PC-3 (cell line): ENCODE data around the gene SHLD1. TPM values are rescaled to one million over a fixed set of nuclear protein-coding genes. Genes with fewer than 3 reads are reported as not detected.

Source experiments
- ATAC-seq: fragments of 200-7000 bp; cut with Tn5 transposase; 2 replicates; pipeline ENCODE4 v1.9.1; 2020; ENCODE audit warnings: mild to moderate bottlenecking, moderate library complexity
- BruUV-seq: library from RNA; stranded (reverse); fragments of 400-500 nt; replicated peaks from 2 replicates; lab custom pipeline; 2021; lab: Mats Ljungman, UMichigan
- CTCF ChIA-PET: fragments of 300-600 bp; sonication (Branson Sonifier 250); formaldehyde crosslinking; loops from one replicate; lab custom pipeline; 2022; ENCODE audit warnings: antibody characterized with exemption; lab: Charles Lee
- POLR2A ChIA-PET: fragments of 300-600 bp; sonication (Branson Sonifier 250); formaldehyde crosslinking; loops from one replicate; lab custom pipeline; 2022; ENCODE audit warnings: antibody characterized with exemption; ENCODE audit not compliant: unreplicated experiment; lab: Charles Lee
- DNase-seq: peaks from one replicate; pipeline ENCODE4 v3.0.0-alpha.2; 2015
- H2AFZ ChIP-seq: fragments of 300-600 bp; sonication (generic); 2 replicates; pipeline ENCODE4 v1.6.0; 2016; ENCODE audit warnings: antibody characterized with exemption, low read length
- H3F3A ChIP-seq: fragments of 300-600 bp; sonication (generic); one replicate; pipeline ENCODE4 v1.6.0; 2017; ENCODE audit warnings: antibody characterized with exemption, low read length, control low read depth, mild to moderate bottlenecking; ENCODE audit not compliant: unreplicated experiment
- H3K27ac ChIP-seq: fragments of 300-600 bp; sonication (generic); 2 replicates; pipeline ENCODE4 v1.5.1; 2016; ENCODE audit warnings: mild to moderate bottlenecking, low read length
- H3K27me3 ChIP-seq: fragments of 300-600 bp; sonication (generic); 2 replicates; pipeline ENCODE4 v1.6.1; 2016; ENCODE audit warnings: low read length, mixed read lengths
- H3K36me3 ChIP-seq: fragments of 300-600 bp; sonication (generic); 2 replicates; pipeline ENCODE4 v1.6.1; 2016; ENCODE audit warnings: low read depth, mixed run types, low read length, mixed read lengths
- H3K4me1 ChIP-seq: fragments of 300-600 bp; sonication (generic); 2 replicates; pipeline ENCODE4 v1.5.1; 2016; ENCODE audit warnings: low read length; ENCODE audit not compliant: insufficient read depth
- H3K4me2 ChIP-seq: fragments of 300-600 bp; sonication (generic); 2 replicates; pipeline ENCODE4 v1.6.0; 2016; ENCODE audit warnings: low read length
- H3K4me3 ChIP-seq: fragments of 300-600 bp; sonication (generic); 2 replicates; pipeline ENCODE4 v1.5.1; 2016; ENCODE audit warnings: mild to moderate bottlenecking, low read length, mixed read lengths
- H3K79me2 ChIP-seq: fragments of 300-600 bp; sonication (generic); 2 replicates; pipeline ENCODE4 v1.6.1; 2017; ENCODE audit warnings: low read length, mixed read lengths
- H3K9ac ChIP-seq: fragments of 300-600 bp; sonication (generic); 2 replicates; pipeline ENCODE4 v1.6.0; 2016; ENCODE audit warnings: mild to moderate bottlenecking, low read length
- H3K9me2 ChIP-seq: fragments of 300-600 bp; sonication (generic); replicated peaks from 2 replicates; pipeline ENCODE4 v1.6.1; 2016; ENCODE audit warnings: mixed run types, low read length, mixed read lengths
- H3K9me3 ChIP-seq: fragments of 300-600 bp; sonication (generic); 2 replicates; pipeline ENCODE4 v1.6.1; 2016; ENCODE audit warnings: low read length, mixed read lengths
- H4K20me1 ChIP-seq: fragments of 300-600 bp; sonication (generic); 2 replicates; pipeline ENCODE4 v1.6.1; 2016; ENCODE audit warnings: low read length, mixed read lengths
- EZH2 ChIP-seq: fragments of 300-600 bp; sonication (generic); IDR thresholded peaks from one replicate; pipeline ENCODE4 v1.6.1; 2017; ENCODE audit warnings: antibody characterized with exemption, mild to moderate bottlenecking, low read length; ENCODE audit not compliant: unreplicated experiment
- EZH2phosphoT487 ChIP-seq: fragments of 300-600 bp; sonication (generic); IDR thresholded peaks from 2 replicates; pipeline ENCODE4 v1.6.1; 2018; ENCODE audit warnings: mild to moderate bottlenecking, antibody characterized with exemption, low read length, borderline replicate concordance
- intact Hi-C: fragments of 100-400 bp; cut with micrococcal nuclease; formaldehyde crosslinking; loops from 2 replicates; pipeline ENCODE4 v1.9.0; 2023
- total RNA-seq: library from RNA; depleted of rRNA; stranded (reverse); fragments of >200 nt; gene quantifications from 2 replicates; pipeline ENCODE4 v1.2.3, GENCODE V29; 2014
- TF ChIP-seq, protein P1 (sequence below): fragments of 300-600 bp; sonication (generic); conservative IDR thresholded peaks from 2 replicates; pipeline ENCODE4 v1.5.1; 2017; ENCODE audit warnings: antibody characterized with exemption, low read depth, mild to moderate bottlenecking, low read length

The SHLD1 gene
- total RNA-seq, 1 experiment from 2014 or later, result 3.4 TPM

DNA sequence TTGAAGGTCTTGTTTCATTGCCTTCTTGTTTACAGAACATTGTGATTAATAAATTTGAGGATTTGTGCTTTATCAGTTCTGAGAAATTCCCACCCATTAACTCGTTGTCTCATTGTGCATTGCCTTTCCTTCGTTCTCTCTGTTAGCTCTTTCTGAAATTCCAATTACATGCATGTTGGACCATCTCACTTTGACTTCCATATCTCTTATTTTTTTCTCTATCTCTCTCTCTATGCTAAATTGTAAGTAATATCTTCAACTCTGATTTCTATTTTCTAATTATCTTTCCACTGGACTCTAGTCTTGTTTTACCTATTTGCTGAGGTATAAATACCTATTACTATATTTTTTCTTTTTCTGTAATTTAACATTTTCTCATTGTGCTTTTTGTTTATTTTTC is 92.3 kb downstream of the SHLD1 start:
- BruUV-seq, result no TSS peak
- ATAC-seq, result no peak
- POLR2A ChIA-PET, result interaction anchor here (0.6 kb wide), 1 partner anchor 191 kb away, joined by 3 read pairs; no protein-coding TSS in a partner anchor

DNA sequence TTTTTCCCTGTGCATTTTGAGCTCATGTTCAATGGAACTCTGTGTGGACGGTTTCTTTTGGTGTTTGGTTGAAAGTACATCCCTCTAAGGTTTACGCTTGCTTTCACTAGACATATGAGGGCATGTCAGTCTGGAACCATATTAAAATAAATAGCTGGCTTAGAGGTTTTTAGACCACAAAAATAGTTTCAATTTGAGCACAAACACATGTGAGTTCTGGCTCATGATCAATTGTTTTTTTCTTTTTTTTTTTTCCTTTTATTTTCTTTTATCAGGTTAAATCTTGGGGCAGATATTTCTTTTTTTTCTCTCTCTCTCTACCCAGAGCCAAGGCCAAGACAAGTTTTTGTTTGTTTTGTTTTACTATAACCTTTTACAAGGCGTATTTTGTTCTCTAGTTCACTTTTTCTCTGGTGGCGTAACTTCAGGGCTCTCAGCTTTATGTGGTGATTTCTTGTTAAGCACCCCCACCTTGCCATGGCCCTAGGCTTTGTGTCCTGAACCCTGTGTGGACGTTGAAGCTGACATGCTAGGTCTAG is 92.9 kb downstream of the SHLD1 start:
- no peaks in the 10 kb centered on the region for H3K9me2 ChIP-seq
- H4K20me1 ChIP-seq, result 0 out of 2 replicates have a peak, but pooled peaks cover 3% of the 10 kb centered on the region
- H2AFZ ChIP-seq, result no peak overlapping the region
- H3K27me3 ChIP-seq, result no peaks in the 10 kb centered on the region
- DNase-seq (no peak), ATAC-seq (no peak)
- H3K27ac ChIP-seq, result no peak overlapping the region
- H3K79me2 ChIP-seq, result no peaks in the 10 kb centered on the region
- TF ChIP-seq EZH2phosphoT487 (no peak), EZH2 (no peak)
- no TSS peak for BruUV-seq
- H3K4me2 ChIP-seq, result no peak overlapping the region
- intact Hi-C loops, result no loop called here
- ChIA-PET CTCF (interaction anchor here (0.7 kb wide), 1 partner anchor 154 kb away, joined by 3 read pairs; no protein-coding TSS in a partner anchor), POLR2A (no interaction called here)
- no peak overlapping the region for H3K4me3 ChIP-seq
- no peaks in the 10 kb centered on the region for H3K9me3 ChIP-seq
- peaks cover 12% of the 10 kb centered on the region for H3K4me1 ChIP-seq
- no peak overlapping the region for H3K9ac ChIP-seq
- no peaks in the 10 kb centered on the region for H3F3A ChIP-seq
- no peaks in the 10 kb centered on the region for H3K36me3 ChIP-seq

More for the DNA sequence above, 92.3 kb downstream of the SHLD1 start:
- CTCF ChIA-PET, result no interaction called here
- Histone ChIP-seq H3F3A (no peaks in the 10 kb centered on the region), H3K9me3 (no peaks in the 10 kb centered on the region), H3K79me2 (no peaks in the 10 kb centered on the region), H3K4me1 (peaks cover 12% of the 10 kb centered on the region), H2AFZ (no peak overlapping the region), H3K9me2 (no peaks in the 10 kb centered on the region), H3K27ac (no peak overlapping the region), H3K4me3 (no peak overlapping the region), H4K20me1 (0 out of 2 replicates have a peak, but pooled peaks cover 3% of the 10 kb centered on the region), H3K27me3 (no peaks in the 10 kb centered on the region), H3K36me3 (no peaks in the 10 kb centered on the region), H3K9ac (no peak overlapping the region), H3K4me2 (no peak overlapping the region)
- intact Hi-C loops, result no loop called here
- TF ChIP-seq, protein P1, sequence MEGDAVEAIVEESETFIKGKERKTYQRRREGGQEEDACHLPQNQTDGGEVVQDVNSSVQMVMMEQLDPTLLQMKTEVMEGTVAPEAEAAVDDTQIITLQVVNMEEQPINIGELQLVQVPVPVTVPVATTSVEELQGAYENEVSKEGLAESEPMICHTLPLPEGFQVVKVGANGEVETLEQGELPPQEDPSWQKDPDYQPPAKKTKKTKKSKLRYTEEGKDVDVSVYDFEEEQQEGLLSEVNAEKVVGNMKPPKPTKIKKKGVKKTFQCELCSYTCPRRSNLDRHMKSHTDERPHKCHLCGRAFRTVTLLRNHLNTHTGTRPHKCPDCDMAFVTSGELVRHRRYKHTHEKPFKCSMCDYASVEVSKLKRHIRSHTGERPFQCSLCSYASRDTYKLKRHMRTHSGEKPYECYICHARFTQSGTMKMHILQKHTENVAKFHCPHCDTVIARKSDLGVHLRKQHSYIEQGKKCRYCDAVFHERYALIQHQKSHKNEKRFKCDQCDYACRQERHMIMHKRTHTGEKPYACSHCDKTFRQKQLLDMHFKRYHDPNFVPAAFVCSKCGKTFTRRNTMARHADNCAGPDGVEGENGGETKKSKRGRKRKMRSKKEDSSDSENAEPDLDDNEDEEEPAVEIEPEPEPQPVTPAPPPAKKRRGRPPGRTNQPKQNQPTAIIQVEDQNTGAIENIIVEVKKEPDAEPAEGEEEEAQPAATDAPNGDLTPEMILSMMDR, result no peak
- no peak for TF ChIP-seq EZH2
- DNase-seq, result no peak

DNA sequence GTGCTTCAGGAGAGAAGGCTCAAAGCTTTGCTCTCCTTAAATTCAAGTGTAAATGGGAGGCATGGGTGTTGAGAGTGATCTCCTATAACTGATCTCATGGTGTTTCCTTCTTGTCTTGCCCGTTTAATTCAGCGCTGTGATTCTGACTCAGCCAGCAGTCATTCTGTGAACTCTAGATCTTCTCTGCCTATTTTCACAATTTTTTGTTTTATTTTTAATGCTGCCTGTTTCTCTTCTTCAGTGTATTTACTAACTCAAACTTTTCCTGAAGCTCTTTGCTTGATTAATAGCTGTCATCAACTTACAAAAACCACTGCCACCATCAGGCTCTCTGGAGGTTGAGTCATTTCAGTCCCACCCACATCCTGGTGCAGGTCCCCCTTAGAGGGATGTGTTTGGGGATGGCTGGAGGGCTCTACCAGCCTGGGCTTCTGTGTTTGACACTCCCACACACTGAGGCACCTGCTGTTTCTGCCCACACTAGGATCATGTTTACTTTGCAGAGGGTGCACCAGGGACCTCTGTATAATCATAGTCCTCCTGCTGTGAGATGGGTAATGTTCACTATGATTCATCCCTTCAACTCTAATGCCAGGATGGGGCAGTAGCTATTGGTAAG is 94.0 kb downstream of the SHLD1 start:
- no peak overlapping the region for H3K4me3 ChIP-seq
- no peak overlapping the region for H2AFZ ChIP-seq
- no peaks in the 10 kb centered on the region for H3K36me3 ChIP-seq
- ATAC-seq (peak; percentile 80), DNase-seq (peak; percentile 76)
- no peak overlapping the region for H3K27ac ChIP-seq
- peaks cover 21% of the 10 kb centered on the region for H3K4me1 ChIP-seq
- H3K9me3 ChIP-seq, result no peaks in the 10 kb centered on the region
- ChIA-PET CTCF (no interaction called here), POLR2A (interaction anchor here (0.5 to 0.6 kb wide), 2 partner anchors 10 to 198 kb away, joined by 3 to 5 read pairs; no protein-coding TSS in a partner anchor)
- TF ChIP-seq, protein P1, result no peak
- TF ChIP-seq EZH2 (no peak), EZH2phosphoT487 (no peak)
- no peaks in the 10 kb centered on the region for H3K27me3 ChIP-seq
- intact Hi-C loops, result no loop called here
- 0 out of 2 replicates have a peak, but pooled peaks cover 3% of the 10 kb centered on the region for H4K20me1 ChIP-seq
- no TSS peak for BruUV-seq
- H3K79me2 ChIP-seq, result no peaks in the 10 kb centered on the region
- peak overlapping the region; percentile 31 for H3K4me2 ChIP-seq
- no peak overlapping the region for H3K9ac ChIP-seq
- H3F3A ChIP-seq, result no peaks in the 10 kb centered on the region
- no peaks in the 10 kb centered on the region for H3K9me2 ChIP-seq
